Nephron (organoid): Measurements from ENCODE around the gene LARP1.

Experiments
- H3K27ac Mint-ChIP-seq, 3 experiments: 2 replicates each; pipeline ENCODE4 v1.8.0; 2020; ENCODE audit warnings: mixed read lengths in 3 of 3, mild to moderate bottlenecking in 2 of 3, moderate library complexity in 1 of 3
- H3K27me3 Mint-ChIP-seq: 2 replicates; pipeline ENCODE4 v1.8.0; 2021; ENCODE audit warnings: low read depth, mild to moderate bottlenecking, moderate library complexity, mixed read lengths
- H3K36me3 Mint-ChIP-seq: 2 replicates; pipeline ENCODE4 v1.8.0; 2020; ENCODE audit warnings: low read depth, mixed read lengths
- H3K4me1 Mint-ChIP-seq: 2 replicates; pipeline ENCODE4 v1.8.0; 2020; ENCODE audit warnings: mixed read lengths
- H3K4me3 Mint-ChIP-seq, 3 experiments: 2 replicates each; pipeline ENCODE4 v1.8.0; 2020; ENCODE audit warnings: mild to moderate bottlenecking in 3 of 3, mixed read lengths in 3 of 3, moderate library complexity in 2 of 3
- H3K9me3 Mint-ChIP-seq: 2 replicates; pipeline ENCODE4 v1.8.0; 2020; ENCODE audit warnings: mixed read lengths
- CTCF ChIP-seq, 3 experiments: fragments of 200-600 bp; sonication (generic); IDR thresholded peaks; one replicate each; pipeline ENCODE4 v1.5.0; 2021; ENCODE audit warnings: antibody characterized with exemption in 3 of 3; ENCODE audit not compliant: unreplicated experiment in 3 of 3

Gene LARP1

GRCh38 chr5:154770111-154770510 is 14.9 kb downstream of the LARP1 start:
- H3K4me3 Mint-ChIP-seq: no peak overlapping the region
- no peaks in the 10 kb centered on the region for H3K36me3 Mint-ChIP-seq
- H3K4me1 Mint-ChIP-seq: peaks cover 70% of the 10 kb centered on the region
- peak overlapping the region; percentile 7 to 79 (median 50) for H3K27ac Mint-ChIP-seq
- TF ChIP-seq CTCF (IDR thresholded peaks at IDR 0.05; ENCODE audit: unreplicated experiment in 3 of 3): no peak
- H3K27me3 Mint-ChIP-seq: no peaks in the 10 kb centered on the region
- no peaks in the 10 kb centered on the region for H3K9me3 Mint-ChIP-seq

DNA sequence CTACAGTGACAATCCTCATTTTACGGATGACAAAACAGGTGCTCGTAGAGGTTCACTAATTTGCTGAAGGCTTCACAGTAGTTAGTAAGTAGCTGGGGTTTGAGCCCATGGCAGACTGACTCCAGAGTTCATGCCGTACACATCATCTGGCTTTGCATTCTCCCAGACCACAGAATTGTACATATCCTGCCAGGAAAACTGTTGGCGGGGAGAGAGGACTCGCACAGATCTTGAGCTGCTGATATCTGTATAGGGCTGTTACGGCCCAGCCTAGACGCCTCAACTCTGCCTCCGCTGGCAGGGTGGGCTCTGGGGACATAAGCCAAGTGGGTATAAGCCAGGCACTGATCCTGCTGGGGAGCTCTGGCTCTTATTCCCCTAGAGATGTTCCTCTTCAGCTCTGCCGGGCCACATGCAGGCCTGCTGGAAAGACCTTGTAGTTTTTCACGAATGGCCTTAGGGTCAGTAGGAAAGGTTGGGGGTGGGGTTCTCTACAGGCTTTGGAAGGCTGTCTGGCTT is 16.3 kb downstream of the LARP1 start:
- H3K27ac Mint-ChIP-seq: peak overlapping the region; percentile 73 to 91 (median 79)
- H3K27me3 Mint-ChIP-seq: no peaks in the 10 kb centered on the region
- TF ChIP-seq CTCF (IDR thresholded peaks at IDR 0.05; ENCODE audit: unreplicated experiment in 3 of 3): no peak
- no peaks in the 10 kb centered on the region for H3K36me3 Mint-ChIP-seq
- H3K4me3 Mint-ChIP-seq: peak overlapping the region in 1 of 3 experiments; percentile 21
- H3K9me3 Mint-ChIP-seq: no peaks in the 10 kb centered on the region
- H3K4me1 Mint-ChIP-seq: peaks cover 63% of the 10 kb centered on the region

GRCh38 chr5:154773326-154773725 is 18.1 kb downstream of the LARP1 start:
- Mint-ChIP-seq H3K27me3 (no peaks in the 10 kb centered on the region), H3K9me3 (no peaks in the 10 kb centered on the region), H3K36me3 (no peaks in the 10 kb centered on the region), H3K27ac (peak overlapping the region in 1 of 3 experiments; percentile 49), H3K4me3 (no peak overlapping the region), H3K4me1 (peaks cover 48% of the 10 kb centered on the region)
- TF ChIP-seq CTCF (IDR thresholded peaks at IDR 0.05; ENCODE audit: unreplicated experiment in 3 of 3): no peak

GRCh38 chr5:154776167-154776566 is 21.0 kb downstream of the LARP1 start:
- H3K9me3 Mint-ChIP-seq: no peaks in the 10 kb centered on the region
- TF ChIP-seq CTCF (IDR thresholded peaks at IDR 0.05; ENCODE audit: unreplicated experiment in 3 of 3): no peak
- no peak overlapping the region for H3K27ac Mint-ChIP-seq
- no peak overlapping the region for H3K4me3 Mint-ChIP-seq
- no peaks in the 10 kb centered on the region for H3K36me3 Mint-ChIP-seq
- H3K27me3 Mint-ChIP-seq: no peaks in the 10 kb centered on the region
- H3K4me1 Mint-ChIP-seq: peaks cover 41% of the 10 kb centered on the region

DNA sequence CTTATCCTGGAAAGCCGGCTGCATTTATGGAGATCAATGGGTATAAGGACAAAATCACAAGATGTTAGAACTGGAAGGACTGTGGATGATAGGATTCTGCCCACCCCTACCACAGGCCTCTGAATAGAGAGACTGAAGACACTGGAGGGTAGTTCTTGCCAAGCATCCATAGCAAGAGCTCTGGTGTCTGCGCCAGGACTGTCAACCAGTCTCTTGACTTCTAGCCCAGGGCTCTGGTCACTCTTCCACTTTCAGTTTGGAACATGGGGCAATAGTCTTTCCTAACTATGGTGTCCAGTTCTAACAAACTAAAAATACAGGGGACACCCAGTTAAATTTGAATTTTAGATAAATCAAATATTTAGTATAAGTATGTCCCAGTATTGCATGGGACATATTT is 23.4 kb downstream of the LARP1 start:
- Mint-ChIP-seq H3K27me3 (no peaks in the 10 kb centered on the region), H3K4me1 (peaks cover 46% of the 10 kb centered on the region), H3K4me3 (no peak overlapping the region), H3K27ac (no peak overlapping the region), H3K9me3 (no peaks in the 10 kb centered on the region), H3K36me3 (no peaks in the 10 kb centered on the region)
- TF ChIP-seq CTCF (IDR thresholded peaks at IDR 0.05; ENCODE audit: unreplicated experiment in 3 of 3): no peak

DNA sequence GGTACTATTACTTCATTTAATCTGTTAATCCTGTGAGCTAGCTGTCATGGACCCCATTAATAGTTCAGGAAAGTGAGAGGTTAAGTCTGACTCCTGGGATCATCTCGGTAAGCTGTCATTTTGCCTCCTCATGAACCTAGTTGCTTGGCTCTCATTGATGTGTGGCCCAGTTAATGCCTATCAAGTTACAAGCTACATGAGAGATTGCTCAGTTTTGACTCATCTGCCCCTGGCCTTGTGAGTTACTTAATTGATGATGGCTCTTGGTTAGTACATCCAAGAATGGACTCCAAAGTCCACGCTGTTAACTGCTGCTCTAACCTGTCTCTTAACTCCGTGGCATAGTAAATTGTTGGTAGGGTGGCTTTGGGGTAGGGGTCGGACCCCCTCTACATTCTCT is 23.9 kb downstream of the LARP1 start:
- H3K4me3 Mint-ChIP-seq: no peak overlapping the region
- peak overlapping the region in 1 of 3 experiments; percentile 39 for H3K27ac Mint-ChIP-seq
- H3K36me3 Mint-ChIP-seq: no peaks in the 10 kb centered on the region
- H3K27me3 Mint-ChIP-seq: no peaks in the 10 kb centered on the region
- no peak for TF ChIP-seq CTCF (IDR thresholded peaks at IDR 0.05; ENCODE audit: unreplicated experiment in 3 of 3)
- peaks cover 48% of the 10 kb centered on the region for H3K4me1 Mint-ChIP-seq
- H3K9me3 Mint-ChIP-seq: no peaks in the 10 kb centered on the region
